ENCODE results near the gene MICAL1. TPM values are rescaled to one million over a fixed set of nuclear protein-coding genes. Genes with fewer than 3 reads are reported as not detected.

MICAL1 gene
- total RNA-seq, 1 experiment from 2014 or later = 92.9 TPM

GRCh38 chr6:109411034-109411433, 44.5 kb downstream of the MICAL1 start:
- Histone ChIP-seq H3T11ph (ENCODE audit: low read length) (no peak overlapping the region), H3K14ac (ENCODE audit: insufficient read depth, low read length) (no peak overlapping the region), H2AFZ (ENCODE audit: low read length) (no peak overlapping the region), H3K23me2 (ENCODE audit: insufficient read length, low read depth, low read length, poor library complexity, severe bottlenecking) (no peaks in the 10 kb centered on the region), H3K4me2 (ENCODE audit: insufficient read depth, insufficient read length, low read length) (no peak overlapping the region), H3K18ac (ENCODE audit: insufficient read length, low read depth, low read length) (no peak overlapping the region), H2AK5ac (ENCODE audit: insufficient read length, low read length) (no peak overlapping the region), H3K79me2 (ENCODE audit: insufficient read depth, low read length) (no peaks in the 10 kb centered on the region), H3K27me3 (ENCODE audit: insufficient read depth, low read length) (no peaks in the 10 kb centered on the region), H2BK20ac (ENCODE audit: low read depth, low read length, poor library complexity, severe bottlenecking) (no peak overlapping the region), H3K9ac (ENCODE audit: extremely low read depth, insufficient read length, low read length) (no peak overlapping the region), H4K20me1 (ENCODE audit: control insufficient read depth, insufficient read depth, insufficient read length) (no peaks in the 10 kb centered on the region), H4K5ac (ENCODE audit: insufficient read length, low read depth, low read length) (no peak overlapping the region), H3K4ac (ENCODE audit: low read depth, low read length) (no peak overlapping the region), H3K4me1 (ENCODE audit: insufficient read depth, low read length) (no peaks in the 10 kb centered on the region), H4K91ac (ENCODE audit: insufficient read length, low read depth, low read length) (no peak overlapping the region), H3K79me1 (ENCODE audit: insufficient read depth, low read depth, low read length, poor library complexity, severe bottlenecking) (no peaks in the 10 kb centered on the region), H2BK5ac (ENCODE audit: insufficient read length, low read length) (no peak overlapping the region), H2BK120ac (ENCODE audit: low read depth, low read length, poor library complexity, severe bottlenecking) (no peak overlapping the region), H3K9me3 (ENCODE audit: control insufficient read depth, low read depth, low read length) (no peaks in the 10 kb centered on the region), H4K8ac (replicated peaks; ENCODE audit: insufficient read length, low read depth, low read length) (no peak overlapping the region), H2BK15ac (ENCODE audit: low read depth, low read length) (no peak overlapping the region), H2BK12ac (ENCODE audit: insufficient read length, low read depth, low read length) (no peak overlapping the region), H3K56ac (ENCODE audit: insufficient read length, low read depth, low read length) (no peak overlapping the region), H3K27ac (ENCODE audit: insufficient read length, low read depth, low read length) (no peak overlapping the region), H3K23ac (ENCODE audit: insufficient read length, low read depth, low read length) (no peak overlapping the region)
- H3K4me3 Mint-ChIP-seq = no peak overlapping the region
- H3K27me3 Mint-ChIP-seq (ENCODE audit: low read depth) = peaks cover 3% of the 10 kb centered on the region
- DNase-seq = no peak
- H3K4me1 Mint-ChIP-seq = no peaks in the 10 kb centered on the region
- no peak overlapping the region for H3K27ac Mint-ChIP-seq
- no peaks in the 10 kb centered on the region for H3K36me3 Mint-ChIP-seq (ENCODE audit: insufficient read depth in 1 of 3, low read depth in 3 of 3)
- no CpG with 5 or more reads among the region's 2 CpGs for WGBS (ENCODE audit: extremely low coverage, insufficient read length, low lambda C conversion rate)
- peaks cover 0 to 5% of the 10 kb centered on the region in 2 experiments; a peak in 1 of 5 replicates for H3K9me3 Mint-ChIP-seq
- TF ChIP-seq CTCF (conservative IDR thresholded peaks at IDR 0.05) = no peak

All from H9 (cell line).